B cell (primary cell): ENCODE results near the gene ANKS1B. TPM values are rescaled to one million over a fixed set of nuclear protein-coding genes. Genes with fewer than 3 reads are reported as not detected.

Experiments used
- ATAC-seq: fragments of 200-7000 bp; cut with Tn5 transposase; one replicate; pipeline ENCODE4 v1.10.0; 2021; ENCODE audit warnings: low read depth, mild to moderate bottlenecking, moderate number of reproducible peaks, moderate library complexity
- CTCF ChIA-PET: fragments of 350-600 bp; sonication (Branson Sonifier 250); formaldehyde crosslinking; loops from one replicate; lab custom pipeline; 2021; ENCODE audit warnings: antibody characterized with exemption, inconsistent platforms; lab: Charles Lee
- POLR2A ChIA-PET: fragments of 350-600 bp; sonication (Branson Sonifier 250); formaldehyde crosslinking; loops from one replicate; lab custom pipeline; 2021; ENCODE audit warnings: antibody characterized with exemption; lab: Charles Lee
- DNase-seq: peaks from one replicate; pipeline ENCODE4 v3.0.0; 2013
- H2AFZ ChIP-seq: 2 replicates; pipeline ENCODE4 v1.6.1; 2012; ENCODE audit warnings: mild to moderate bottlenecking, low read depth, low read length; ENCODE audit not compliant: insufficient read depth, poor library complexity, severe bottlenecking
- H3K27ac ChIP-seq, 2 donors: 1 replicate in 1 of 2; 2 replicates in 1 of 2; pipeline ENCODE4 v1.5.1; 2012 to 2013; ENCODE audit warnings: low read length in 2 of 2, mild to moderate bottlenecking in 2 of 2, moderate library complexity in 1 of 2
- H3K27me3 ChIP-seq, 4 experiments: fragments of 200-600 bp in 1 of 4; sonication (generic) in 1 of 4; replicated peaks in 1 of 4; 1 replicate in 2 of 4; 2 replicates in 2 of 4; pipeline versions ENCODE4 v1.6.1 to v1.7.0; 2013 to 2016; ENCODE audit warnings: low read length in 3 of 4, mild to moderate bottlenecking in 2 of 4, mixed read lengths in 1 of 4, moderate library complexity in 1 of 4; ENCODE audit not compliant: insufficient read depth in 4 of 4, control insufficient read depth in 3 of 4; ENCODE audit errors: control extremely low read depth in 1 of 4
- H3K36me3 ChIP-seq, 2 experiments: replicated peaks in 1 of 2; 1 replicate in 1 of 2; 2 replicates in 1 of 2; pipeline versions ENCODE4 v1.6.1 to v1.7.1; 2013; ENCODE audit warnings: low read length in 1 of 2; ENCODE audit not compliant: insufficient read depth in 2 of 2, control insufficient read depth in 1 of 2; ENCODE audit errors: control extremely low read depth in 1 of 2, extremely low read depth in 1 of 2
- H3K4me1 ChIP-seq, 2 donors: fragments of 200-600 bp in 1 of 2; sonication (generic) in 1 of 2; 1 replicate in 1 of 2; 2 replicates in 1 of 2; pipeline versions ENCODE4 v1.5.1 to v1.6.1; 2013 to 2017; ENCODE audit warnings: low read length in 2 of 2; ENCODE audit not compliant: control insufficient read depth in 2 of 2, insufficient read depth in 2 of 2
- H3K4me2 ChIP-seq: replicated peaks from 2 replicates; pipeline ENCODE3; 2012; ENCODE audit warnings: mild to moderate bottlenecking, low read depth, low read length; ENCODE audit not compliant: poor library complexity, severe bottlenecking
- H3K4me3 ChIP-seq, 5 experiments: fragments of 200-600 bp in 1 of 5; sonication (generic) in 1 of 5; 1 replicate in 3 of 5; 2 replicates in 2 of 5; pipeline versions ENCODE4 v1.5.1 to v1.7.0; 2011 to 2016; ENCODE audit warnings: low read length in 4 of 5, mild to moderate bottlenecking in 4 of 5, low read depth in 2 of 5, control low read depth in 1 of 5, moderate library complexity in 1 of 5; ENCODE audit not compliant: insufficient read depth in 1 of 5; ENCODE audit errors: control extremely low read depth in 1 of 5, extremely low read depth in 1 of 5
- H3K79me2 ChIP-seq: fragments of 200-600 bp; sonication (generic); one replicate; pipeline ENCODE4 v1.6.0; 2016; ENCODE audit warnings: low read length; ENCODE audit not compliant: control insufficient read depth, insufficient read depth
- H3K9ac ChIP-seq: fragments of 200-600 bp; sonication (generic); 2 replicates; pipeline ENCODE4 v1.6.1; 2017; ENCODE audit warnings: mild to moderate bottlenecking, low read length, moderate library complexity
- H3K9me3 ChIP-seq, 3 donors: one replicate each; pipeline versions ENCODE4 v1.6.1 to v1.7.1; 2013; ENCODE audit warnings: low read length in 2 of 3; ENCODE audit not compliant: control insufficient read depth in 2 of 3, insufficient read depth in 1 of 3; ENCODE audit errors: control extremely low read depth in 1 of 3
- H4K20me1 ChIP-seq: 2 replicates; pipeline ENCODE4 v1.6.0; 2012; ENCODE audit warnings: mild to moderate bottlenecking, low read length; ENCODE audit not compliant: insufficient read depth, control insufficient read depth, poor library complexity, severe bottlenecking
- H3K27ac Mint-ChIP-seq: one replicate; pipeline ENCODE4 v1.8.0; 2021; ENCODE audit warnings: mixed read lengths
- H3K27me3 Mint-ChIP-seq: one replicate; pipeline ENCODE4 v1.8.0; 2021; ENCODE audit warnings: mixed read lengths
- H3K4me1 Mint-ChIP-seq: one replicate; pipeline ENCODE4 v1.8.0; 2021; ENCODE audit warnings: mixed read lengths
- H3K4me3 Mint-ChIP-seq: one replicate; pipeline ENCODE4 v1.8.0; 2021; ENCODE audit warnings: mixed read lengths
- H3K9me3 Mint-ChIP-seq: one replicate; pipeline ENCODE4 v1.8.0; 2022; ENCODE audit warnings: mixed read lengths; ENCODE audit not compliant: insufficient read depth
- CTCF ChIP-seq: fragments of 200-600 bp; IDR thresholded peaks from one replicate; pipeline ENCODE4 v1.8.0; 2022; ENCODE audit warnings: antibody characterized with exemption, mild to moderate bottlenecking
- EZH2 ChIP-seq: IDR thresholded peaks from 2 replicates; pipeline ENCODE4 v1.6.1; 2012; ENCODE audit warnings: borderline replicate concordance, low read depth, mild to moderate bottlenecking, moderate library complexity, low read length; ENCODE audit not compliant: insufficient read depth, poor library complexity, severe bottlenecking
- WGBS: methylation state at CpG from one replicate; pipeline ENCODE4 v1.1.5; 2013; ENCODE audit warnings: missing lambda C conversion rate; ENCODE audit not compliant: insufficient coverage; 5-methylcytosine and 5-hydroxymethylcytosine counted together
- intact Hi-C: fragments of 100-400 bp; cut with micrococcal nuclease; formaldehyde crosslinking; loops from one replicate; pipeline ENCODE4 v1.10.0; 2022
- polyA plus RNA-seq: library from polyadenylated mRNA; depleted of rRNA; stranded (reverse); fragments of >200 nt; gene quantifications from 2 replicates; pipeline ENCODE4 v1.2.3, GENCODE V29; 2012
- total RNA-seq, 2 donors: library from RNA; stranded (reverse); fragments of 120-200 nt in 1 of 2; gene quantifications; 1 replicate in 1 of 2; 2 replicates in 1 of 2; pipeline versions ENCODE4 v1.2.3 to v1.2.4, GENCODE V29; 2013 to 2022

The ANKS1B gene
- total and polyA plus RNA-seq, 2 donors (not counting 1 experiment from before 2014, with no cell fraction given) = not detected

GRCh38 chr12:99975321-99975720 lies 9.4 kb downstream of the ANKS1B start:
- H3K27me3 ChIP-seq = no peaks in the 10 kb centered on the region
- H3K9ac ChIP-seq = no peak overlapping the region
- intact Hi-C loops = no loop called here
- Mint-ChIP-seq H3K27me3 (peaks cover 28% of the 10 kb centered on the region), H3K4me3 (no peak overlapping the region), H3K9me3 (peaks cover 4% of the 10 kb centered on the region), H3K27ac (no peak overlapping the region), H3K4me1 (no peaks in the 10 kb centered on the region)
- H3K4me3 ChIP-seq = no peak overlapping the region
- no peak overlapping the region for H3K4me2 ChIP-seq
- H3K9me3 ChIP-seq = no peaks in the 10 kb centered on the region
- H3K4me1 ChIP-seq = no peaks in the 10 kb centered on the region
- no peak for DNase-seq
- no peaks in the 10 kb centered on the region for H4K20me1 ChIP-seq
- no peak for ATAC-seq
- no peak overlapping the region for H3K27ac ChIP-seq
- POLR2A ChIA-PET = no interaction called here
- no CpG with 5 or more reads among the region's 2 CpGs for WGBS
- no peaks in the 10 kb centered on the region for H3K79me2 ChIP-seq
- no peak for TF ChIP-seq EZH2
- no peak for TF ChIP-seq CTCF
- H2AFZ ChIP-seq = no peak overlapping the region
- CTCF ChIA-PET = no interaction called here
- no peaks in the 10 kb centered on the region for H3K36me3 ChIP-seq

DNA sequence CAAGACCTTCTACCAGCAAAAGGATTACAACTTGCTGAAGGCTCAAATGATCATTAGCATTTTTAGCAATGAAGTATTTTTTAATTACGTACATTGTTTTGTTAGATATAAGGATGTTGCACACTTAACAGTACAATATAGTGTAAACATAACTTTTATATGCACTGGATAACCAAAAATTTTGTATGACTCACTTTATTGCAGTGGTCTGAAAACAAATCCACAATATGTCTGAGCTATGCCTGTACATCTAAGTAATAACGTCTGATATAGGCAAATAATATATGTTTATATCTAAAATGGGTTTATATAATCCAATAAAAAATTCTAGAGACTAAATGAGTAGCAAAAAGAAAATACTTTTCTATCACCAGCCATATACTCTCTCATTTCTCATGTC lies 10.6 kb downstream of the ANKS1B start:
- no peak for DNase-seq
- H2AFZ ChIP-seq = no peak overlapping the region
- Mint-ChIP-seq H3K4me1 (no peaks in the 10 kb centered on the region), H3K4me3 (no peak overlapping the region), H3K27ac (no peak overlapping the region), H3K9me3 (peaks cover 4% of the 10 kb centered on the region), H3K27me3 (peaks cover 24% of the 10 kb centered on the region)
- WGBS = no CpG with 5 or more reads among the region's 2 CpGs
- ChIA-PET CTCF (no interaction called here), POLR2A (no interaction called here)
- ATAC-seq = no peak
- no peak overlapping the region for H3K4me3 ChIP-seq
- no peak overlapping the region for H3K4me2 ChIP-seq
- no peaks in the 10 kb centered on the region for H3K27me3 ChIP-seq
- no peaks in the 10 kb centered on the region for H3K36me3 ChIP-seq
- no peaks in the 10 kb centered on the region for H3K4me1 ChIP-seq
- H4K20me1 ChIP-seq = no peaks in the 10 kb centered on the region
- H3K27ac ChIP-seq = no peak overlapping the region
- H3K79me2 ChIP-seq = no peaks in the 10 kb centered on the region
- TF ChIP-seq CTCF (no peak), EZH2 (no peak)
- intact Hi-C loops = no loop called here
- H3K9me3 ChIP-seq = no peaks in the 10 kb centered on the region
- H3K9ac ChIP-seq = no peak overlapping the region
